ENCODE results near the gene BTNL3. TPM values are rescaled to one million over a fixed set of nuclear protein-coding genes. Genes with fewer than 3 reads are reported as not detected.
"Not testable (repeated sequence)": the region's sequence is repeated elsewhere in the genome, so short reads cannot be mapped to it uniquely, and the experiment has no call there.

Gene BTNL3
- total RNA-seq, 2 donors from 2014 or later, result 1.6 TPM; not detected in 1

GRCh38 chr5:180990086-180990881 is 1.6 kb downstream of the BTNL3 start:
- Histone ChIP-seq H3K36me3 (no peaks in the 10 kb centered on the region), H3K27me3 (replicated peaks; ENCODE audit: insufficient read depth) (no peaks in the 10 kb centered on the region), H3K4me3 (no peak overlapping the region), H3K4me1 (replicated peaks) (no peaks in the 10 kb centered on the region), H3K9me3 (no peaks in the 10 kb centered on the region), H3K27ac (no peak overlapping the region)
- 72% methylated on average over 13 of the region's 16 CpGs for WGBS
- TF ChIP-seq POLR2AphosphoS5 (IDR thresholded peaks at IDR 0.05), result no peak
- TF ChIP-seq POLR2A (IDR thresholded peaks at IDR 0.05), result no peak
- TF ChIP-seq, protein P1, sequence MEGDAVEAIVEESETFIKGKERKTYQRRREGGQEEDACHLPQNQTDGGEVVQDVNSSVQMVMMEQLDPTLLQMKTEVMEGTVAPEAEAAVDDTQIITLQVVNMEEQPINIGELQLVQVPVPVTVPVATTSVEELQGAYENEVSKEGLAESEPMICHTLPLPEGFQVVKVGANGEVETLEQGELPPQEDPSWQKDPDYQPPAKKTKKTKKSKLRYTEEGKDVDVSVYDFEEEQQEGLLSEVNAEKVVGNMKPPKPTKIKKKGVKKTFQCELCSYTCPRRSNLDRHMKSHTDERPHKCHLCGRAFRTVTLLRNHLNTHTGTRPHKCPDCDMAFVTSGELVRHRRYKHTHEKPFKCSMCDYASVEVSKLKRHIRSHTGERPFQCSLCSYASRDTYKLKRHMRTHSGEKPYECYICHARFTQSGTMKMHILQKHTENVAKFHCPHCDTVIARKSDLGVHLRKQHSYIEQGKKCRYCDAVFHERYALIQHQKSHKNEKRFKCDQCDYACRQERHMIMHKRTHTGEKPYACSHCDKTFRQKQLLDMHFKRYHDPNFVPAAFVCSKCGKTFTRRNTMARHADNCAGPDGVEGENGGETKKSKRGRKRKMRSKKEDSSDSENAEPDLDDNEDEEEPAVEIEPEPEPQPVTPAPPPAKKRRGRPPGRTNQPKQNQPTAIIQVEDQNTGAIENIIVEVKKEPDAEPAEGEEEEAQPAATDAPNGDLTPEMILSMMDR (IDR thresholded peaks at IDR 0.05), result no peak
- no peak for DNase-seq (ENCODE audit: low spot score)
- intact Hi-C loops (cut with DNase I), result no loop called here

DNA sequence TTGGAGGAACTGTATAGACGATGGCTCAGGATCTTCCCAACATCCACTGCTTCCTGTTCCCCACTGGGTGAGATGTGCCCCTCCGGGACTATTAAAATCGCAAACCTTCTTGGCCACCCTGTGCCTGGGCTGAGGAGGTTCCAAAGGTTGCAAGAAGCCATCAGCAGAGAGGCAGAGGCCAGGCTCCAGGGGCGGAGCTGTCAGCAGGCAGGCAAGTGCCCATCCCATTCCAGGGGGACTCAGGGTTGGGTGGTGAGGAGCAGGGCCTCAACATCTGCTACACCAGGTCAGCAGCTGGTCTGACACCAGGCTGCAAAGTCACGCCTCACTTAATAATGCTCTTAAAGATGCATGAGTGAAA is 2.2 kb downstream of the BTNL3 start:
- intact Hi-C loops (cut with DNase I), result no loop called here
- no peak for DNase-seq (ENCODE audit: low spot score)
- WGBS, result 65% methylated on average over 4 of the region's 5 CpGs
- TF ChIP-seq POLR2A (IDR thresholded peaks at IDR 0.05) (no peak), POLR2AphosphoS5 (IDR thresholded peaks at IDR 0.05) (no peak)
- TF ChIP-seq, protein P1 (IDR thresholded peaks at IDR 0.05), result no peak
- no peaks in the 10 kb centered on the region for H3K36me3 ChIP-seq
- no peaks in the 10 kb centered on the region for H3K4me1 ChIP-seq (replicated peaks)
- H3K27ac ChIP-seq, result no peak overlapping the region
- no peaks in the 10 kb centered on the region for H3K9me3 ChIP-seq
- H3K4me3 ChIP-seq, result no peak overlapping the region
- H3K27me3 ChIP-seq (replicated peaks; ENCODE audit: insufficient read depth), result no peaks in the 10 kb centered on the region

- Histone ChIP-seq H3K27ac (no peak overlapping the region), H3K27me3 (replicated peaks; ENCODE audit: insufficient read depth) (no peaks in the 10 kb centered on the region), H3K4me3 (no peak overlapping the region), H3K36me3 (no peaks in the 10 kb centered on the region), H3K9me3 (no peaks in the 10 kb centered on the region), H3K4me1 (replicated peaks) (no peaks in the 10 kb centered on the region)
- no peak for DNase-seq (ENCODE audit: low spot score)
- TF ChIP-seq, protein P1 (IDR thresholded peaks at IDR 0.05), result no peak
- TF ChIP-seq POLR2A (IDR thresholded peaks at IDR 0.05), result no peak
- no peak for TF ChIP-seq POLR2AphosphoS5 (IDR thresholded peaks at IDR 0.05)
- intact Hi-C loops (cut with DNase I), result no loop called here
These were observed 13.3 kb downstream of the BTNL3 start for GRCh38 chr5:181001947-181002346.

DNA sequence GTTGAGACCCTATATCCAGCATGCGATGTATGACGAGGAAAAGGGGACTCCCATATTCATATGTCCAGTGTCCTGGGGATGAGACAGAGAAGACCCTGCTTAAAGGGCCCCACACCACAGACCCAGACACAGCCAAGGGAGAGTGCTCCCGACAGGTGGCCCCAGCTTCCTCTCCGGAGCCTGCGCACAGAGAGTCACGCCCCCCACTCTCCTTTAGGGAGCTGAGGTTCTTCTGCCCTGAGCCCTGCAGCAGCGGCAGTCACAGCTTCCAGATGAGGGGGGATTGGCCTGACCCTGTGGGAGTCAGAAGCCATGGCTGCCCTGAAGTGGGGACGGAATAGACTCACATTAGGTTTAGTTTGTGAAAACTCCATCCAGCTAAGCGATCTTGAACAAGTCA is 17.1 kb downstream of the BTNL3 start:
- H3K27me3 ChIP-seq (replicated peaks; ENCODE audit: insufficient read depth), result no peaks in the 10 kb centered on the region
- intact Hi-C loops (cut with DNase I), result no loop called here
- TF ChIP-seq POLR2A (IDR thresholded peaks at IDR 0.05), result no peak
- TF ChIP-seq POLR2AphosphoS5 (IDR thresholded peaks at IDR 0.05), result no peak
- TF ChIP-seq, protein P1 (IDR thresholded peaks at IDR 0.05), result no peak
- no peak overlapping the region for H3K27ac ChIP-seq
- no peaks in the 10 kb centered on the region for H3K4me1 ChIP-seq (replicated peaks)
- 76% methylated on average over 9 of the region's 9 CpGs for WGBS
- no peak for DNase-seq (ENCODE audit: low spot score)
- H3K4me3 ChIP-seq, result no peak overlapping the region
- no peaks in the 10 kb centered on the region for H3K9me3 ChIP-seq
- H3K36me3 ChIP-seq, result no peaks in the 10 kb centered on the region

DNA sequence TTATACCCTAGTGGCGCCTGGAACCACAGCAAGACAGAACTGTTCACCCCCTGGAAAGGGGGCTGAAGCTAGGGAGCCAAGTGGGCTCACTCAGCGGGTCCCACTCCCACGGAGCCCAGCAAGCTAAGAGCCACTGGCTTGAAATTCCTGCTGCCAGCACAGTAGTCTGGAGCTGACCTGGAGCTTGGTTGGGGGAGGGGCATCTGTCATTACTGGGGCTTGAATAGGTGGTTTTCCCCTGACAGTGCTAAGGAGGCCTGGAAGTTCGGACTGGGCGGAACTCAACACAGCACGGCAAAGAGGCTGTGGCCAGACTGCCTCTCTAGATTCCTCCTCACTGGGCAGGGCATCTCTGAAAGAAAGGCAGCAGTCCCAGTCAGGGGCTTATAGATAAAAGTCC is 19.5 kb downstream of the BTNL3 start:
- intact Hi-C loops (cut with DNase I), result no loop called here
- DNase-seq (ENCODE audit: low spot score), result no peak
- no peaks in the 10 kb centered on the region for H3K9me3 ChIP-seq
- H3K27me3 ChIP-seq (replicated peaks; ENCODE audit: insufficient read depth), result no peaks in the 10 kb centered on the region
- no peaks in the 10 kb centered on the region for H3K4me1 ChIP-seq (replicated peaks)
- no peak overlapping the region for H3K4me3 ChIP-seq
- no peaks in the 10 kb centered on the region for H3K36me3 ChIP-seq
- 59% methylated on average over 5 of the region's 6 CpGs for WGBS
- TF ChIP-seq, protein P1 (IDR thresholded peaks at IDR 0.05), result no peak
- H3K27ac ChIP-seq, result no peak overlapping the region

DNA sequence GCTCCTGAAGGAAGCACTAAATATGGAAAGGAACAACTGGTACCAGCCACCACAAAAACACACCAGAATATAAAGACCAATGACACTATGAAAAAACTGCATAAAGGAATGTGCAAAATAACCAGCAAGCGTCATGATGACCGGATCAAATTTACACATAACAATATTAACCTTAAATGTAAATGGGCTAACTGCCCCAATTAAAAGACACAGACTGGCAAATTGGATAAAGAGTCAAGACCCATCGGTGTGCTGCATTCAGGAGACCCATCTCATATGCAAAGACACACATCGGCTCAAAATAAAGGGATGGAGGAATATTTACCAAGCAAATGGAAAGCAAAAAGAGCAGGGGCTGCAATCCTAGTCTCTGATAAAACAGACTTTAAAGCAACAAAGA is 21.4 kb downstream of the BTNL3 start:
- H3K9me3 ChIP-seq; H3K27me3 ChIP-seq (replicated peaks; ENCODE audit: insufficient read depth); intact Hi-C loops (cut with DNase I); H3K4me3 ChIP-seq; H3K27ac ChIP-seq; H3K4me1 ChIP-seq (replicated peaks); H3K36me3 ChIP-seq; DNase-seq (ENCODE audit: low spot score): not testable (repeated sequence)
- 90% methylated on average over 4 of the region's 4 CpGs for WGBS

- intact Hi-C loops (cut with DNase I); H3K9me3 ChIP-seq; H3K4me3 ChIP-seq; H3K27ac ChIP-seq; H3K27me3 ChIP-seq (replicated peaks; ENCODE audit: insufficient read depth); DNase-seq (ENCODE audit: low spot score); H3K36me3 ChIP-seq; H3K4me1 ChIP-seq (replicated peaks): not testable (repeated sequence)
These were observed 26.0 kb downstream of the BTNL3 start for GRCh38 chr5:181014654-181015053.
